ENCODE results near the gene ILF2. TPM values are rescaled to one million over a fixed set of nuclear protein-coding genes. Genes with fewer than 3 reads are reported as not detected.
"Not testable (repeated sequence)": the region's sequence is repeated elsewhere in the genome, so short reads cannot be mapped to it uniquely, and the experiment has no call there.

Gene ILF2
- total RNA-seq, 3 donors from 2014 or later: 525 to 559 (median 531) TPM

- Mint-ChIP-seq H3K36me3 (ENCODE audit: insufficient read depth) (no peaks in the 10 kb centered on the region), H3K4me3 (no peak overlapping the region), H3K9me3 (no peaks in the 10 kb centered on the region), H3K27me3 (ENCODE audit: low read depth) (peaks cover 9% of the 10 kb centered on the region), H3K4me1 (ENCODE audit: low read depth) (peaks cover 9% of the 10 kb centered on the region)
- ATAC-seq (no peak), DNase-seq (no peak)
Measured at GRCh38 chr1:153687346-153688125, 16.7 kb upstream of the ILF2 start.

GRCh38 chr1:153685544-153686340 lies 14.9 kb upstream of the ILF2 start:
- no peak for DNase-seq

DNA sequence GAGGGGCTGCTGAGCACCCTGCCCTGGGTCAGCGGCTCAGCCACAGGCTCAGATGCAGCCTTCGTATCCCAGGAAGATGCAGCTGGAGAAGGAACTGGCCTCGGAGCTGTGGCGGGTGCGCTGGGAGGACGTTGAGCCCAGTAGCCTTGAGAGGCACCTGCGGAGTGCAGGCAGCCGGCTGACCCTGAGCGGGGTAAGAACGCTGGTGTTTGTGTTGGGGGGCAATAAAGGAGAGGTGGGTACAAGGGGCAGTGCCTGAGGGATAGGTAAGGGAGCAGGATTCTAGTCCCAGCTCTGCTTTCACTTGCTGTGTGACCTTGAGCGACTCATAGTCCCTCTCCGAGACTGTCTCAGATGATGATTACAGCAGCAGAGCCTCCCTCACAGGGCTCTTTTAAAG lies 14.1 kb upstream of the ILF2 start:
- Mint-ChIP-seq H3K27me3 (ENCODE audit: low read depth) (peaks cover 25% of the 10 kb centered on the region), H3K36me3 (ENCODE audit: insufficient read depth) (no peaks in the 10 kb centered on the region), H3K4me1 (ENCODE audit: low read depth) (peaks cover 3% of the 10 kb centered on the region), H3K9me3 (no peaks in the 10 kb centered on the region), H3K4me3 (no peak overlapping the region)
- ATAC-seq (no peak), DNase-seq (no peak)

More at GRCh38 chr1:153685544-153686340, 14.9 kb upstream of the ILF2 start:
- ATAC-seq: no peak
- Mint-ChIP-seq H3K4me1 (ENCODE audit: low read depth) (peaks cover 3% of the 10 kb centered on the region), H3K36me3 (ENCODE audit: insufficient read depth) (no peaks in the 10 kb centered on the region), H3K9me3 (no peaks in the 10 kb centered on the region), H3K4me3 (no peak overlapping the region), H3K27me3 (ENCODE audit: low read depth) (peaks cover 19% of the 10 kb centered on the region)

DNA sequence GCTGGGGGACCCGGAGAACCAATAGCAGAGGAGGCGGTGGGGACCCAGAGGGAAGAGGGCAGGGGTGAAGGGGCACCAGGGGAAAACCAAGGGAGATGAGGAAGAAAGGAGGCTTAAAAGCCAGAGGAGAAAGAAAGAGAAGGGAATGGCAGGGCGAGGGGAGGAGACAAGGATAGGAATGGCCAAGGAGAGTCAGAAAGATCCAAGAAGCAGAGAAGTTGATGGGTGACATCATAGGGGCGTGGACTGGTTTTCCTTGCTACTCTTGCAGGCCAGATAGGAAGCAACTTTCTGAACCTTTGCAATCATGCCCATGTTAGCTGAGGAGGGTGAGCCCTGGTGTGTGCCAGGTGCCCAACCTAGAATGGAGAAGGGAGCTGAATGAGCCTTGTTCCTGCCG lies 13.1 kb upstream of the ILF2 start:
- no peak overlapping the region for H3K4me3 Mint-ChIP-seq
- no peaks in the 10 kb centered on the region for H3K9me3 Mint-ChIP-seq
- peaks cover 7% of the 10 kb centered on the region for H3K4me1 Mint-ChIP-seq (ENCODE audit: low read depth)
- no peak for ATAC-seq
- no peak for DNase-seq
- H3K36me3 Mint-ChIP-seq (ENCODE audit: insufficient read depth): no peaks in the 10 kb centered on the region
- H3K27me3 Mint-ChIP-seq (ENCODE audit: low read depth): peaks cover 29% of the 10 kb centered on the region

GRCh38 chr1:153682730-153683129 lies 11.9 kb upstream of the ILF2 start:
- no peak overlapping the region for H3K4me3 Mint-ChIP-seq
- no peaks in the 10 kb centered on the region for H3K36me3 Mint-ChIP-seq (ENCODE audit: insufficient read depth)
- no peak for ATAC-seq
- peaks cover 17% of the 10 kb centered on the region for H3K4me1 Mint-ChIP-seq (ENCODE audit: low read depth)
- no peak for DNase-seq
- H3K27me3 Mint-ChIP-seq (ENCODE audit: low read depth): peaks cover 35% of the 10 kb centered on the region
- H3K9me3 Mint-ChIP-seq: no peaks in the 10 kb centered on the region

DNA sequence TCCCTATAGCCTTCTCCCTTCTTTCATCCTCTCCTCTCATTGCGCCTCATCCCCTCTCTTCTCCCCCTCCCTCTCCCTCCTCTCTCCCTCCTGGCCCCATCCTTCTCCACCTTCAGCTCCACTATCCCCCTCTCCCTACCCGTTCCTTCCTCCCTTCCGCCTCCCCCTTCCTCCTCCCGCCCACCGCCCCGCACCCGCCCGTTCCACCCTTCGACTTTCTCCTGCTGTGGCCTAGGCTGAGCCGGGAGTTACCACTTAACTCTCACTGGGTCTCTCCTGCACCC lies 9.3 kb upstream of the ILF2 start:
- ATAC-seq: no peak
- Mint-ChIP-seq H3K4me1 (ENCODE audit: low read depth) (peaks cover 21% of the 10 kb centered on the region), H3K4me3 (peak overlapping the region; percentile 67), H3K36me3 (ENCODE audit: insufficient read depth) (no peaks in the 10 kb centered on the region), H3K27me3 (ENCODE audit: low read depth) (peaks cover 43% of the 10 kb centered on the region), H3K9me3 (no peaks in the 10 kb centered on the region)
- DNase-seq: no peak

GRCh38 chr1:153679337-153680119 lies 8.7 kb upstream of the ILF2 start:
- Mint-ChIP-seq H3K9me3 (no peaks in the 10 kb centered on the region), H3K36me3 (ENCODE audit: insufficient read depth) (no peaks in the 10 kb centered on the region), H3K4me3 (peak overlapping the region; percentile 67), H3K4me1 (ENCODE audit: low read depth) (peaks cover 21% of the 10 kb centered on the region), H3K27me3 (ENCODE audit: low read depth) (peaks cover 41% of the 10 kb centered on the region)
- peak; percentile 65 to 67 for ATAC-seq
- no peak for DNase-seq

DNA sequence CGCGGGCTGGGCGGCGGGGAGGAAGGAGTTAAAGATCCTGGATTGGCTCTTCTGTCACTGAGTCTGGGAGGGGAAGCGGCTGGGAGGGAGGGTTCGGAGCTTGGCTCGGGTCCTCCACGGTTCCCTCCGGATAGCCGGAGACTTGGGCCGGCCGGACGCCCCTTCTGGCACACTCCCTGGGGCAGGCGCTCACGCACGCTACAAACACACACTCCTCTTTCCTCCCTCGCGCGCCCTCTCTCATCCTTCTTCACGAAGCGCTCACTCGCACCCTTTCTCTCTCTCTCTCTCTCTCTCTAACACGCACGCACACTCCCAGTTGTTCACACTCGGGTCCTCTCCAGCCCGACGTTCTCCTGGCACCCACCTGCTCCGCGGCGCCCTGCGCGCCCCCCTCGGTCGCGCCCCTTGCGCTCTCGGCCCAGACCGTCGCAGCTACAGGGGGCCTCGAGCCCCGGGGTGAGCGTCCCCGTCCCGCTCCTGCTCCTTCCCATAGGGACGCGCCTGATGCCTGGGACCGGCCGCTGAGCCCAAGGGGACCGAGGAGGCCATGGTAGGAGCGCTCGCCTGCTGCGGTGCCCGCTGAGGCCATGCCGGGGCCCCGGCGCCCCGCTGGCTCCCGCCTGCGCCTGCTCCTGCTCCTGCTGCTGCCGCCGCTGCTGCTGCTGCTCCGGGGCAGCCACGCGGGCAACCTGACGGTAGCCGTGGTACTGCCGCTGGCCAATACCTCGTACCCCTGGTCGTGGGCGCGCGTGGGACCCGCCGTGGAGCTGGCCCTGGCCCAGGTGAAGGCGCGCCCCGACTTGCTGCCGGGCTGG lies 7.9 kb upstream of the ILF2 start, which contains the start of gene NPR1:
NPR1 (plus strand) TSS at position 170 of the 818 bp plus-strand sequence; CDS start at position 591, 421 bp downstream.
- peak; percentile 58 to 60 for ATAC-seq
- peaks cover 41% of the 10 kb centered on the region for H3K27me3 Mint-ChIP-seq (ENCODE audit: low read depth)

GRCh38 chr1:153677718-153678518 lies 7.1 kb upstream of the ILF2 start:
- DNase-seq (peak; percentile 30), ATAC-seq (peak; percentile 41 to 45)
- Mint-ChIP-seq H3K4me1 (ENCODE audit: low read depth) (peaks cover 21% of the 10 kb centered on the region), H3K4me3 (peak overlapping the region; percentile 55), H3K36me3 (ENCODE audit: insufficient read depth) (no peaks in the 10 kb centered on the region), H3K9me3 (no peaks in the 10 kb centered on the region), H3K27me3 (ENCODE audit: low read depth) (peaks cover 41% of the 10 kb centered on the region)

More for the DNA sequence above, 7.9 kb upstream of the ILF2 start, which contains the start of gene NPR1:
- Mint-ChIP-seq H3K4me3 (peak within 1 kb of the TSS; percentile 67), H3K36me3 (ENCODE audit: insufficient read depth) (no peaks in the 10 kb centered on the region), H3K9me3 (no peaks in the 10 kb centered on the region), H3K4me1 (ENCODE audit: low read depth) (peaks cover 21% of the 10 kb centered on the region)
- no peak for DNase-seq

DNA sequence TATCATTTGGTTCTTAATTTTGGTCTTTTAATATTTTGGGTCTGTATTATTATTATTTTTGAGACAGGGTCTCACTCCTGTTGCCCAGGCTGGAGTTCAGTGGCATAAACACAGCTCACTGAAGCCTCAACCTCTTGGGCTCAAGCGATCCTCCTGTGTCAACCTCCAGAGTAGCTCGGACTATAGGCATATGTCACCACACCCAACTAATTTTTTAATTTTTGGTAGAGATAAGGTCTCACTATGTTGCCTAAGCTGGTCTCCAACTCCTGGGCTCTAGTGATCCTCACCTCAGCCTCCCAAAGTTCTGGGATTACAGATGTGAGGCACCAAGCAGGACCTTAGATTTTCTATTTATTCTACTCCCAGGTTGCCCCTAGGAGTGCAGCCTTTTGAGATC lies 2.7 kb upstream of the ILF2 start:
- Mint-ChIP-seq H3K4me1 (ENCODE audit: low read depth) (peaks cover 25% of the 10 kb centered on the region), H3K36me3 (ENCODE audit: insufficient read depth) (peaks cover 13% of the 10 kb centered on the region), H3K27me3 (ENCODE audit: low read depth) (peaks cover 16% of the 10 kb centered on the region), H3K9me3 (no peaks in the 10 kb centered on the region), H3K4me3 (peak overlapping the region; percentile 52)
- no peak for DNase-seq
- ATAC-seq: no peak

DNA sequence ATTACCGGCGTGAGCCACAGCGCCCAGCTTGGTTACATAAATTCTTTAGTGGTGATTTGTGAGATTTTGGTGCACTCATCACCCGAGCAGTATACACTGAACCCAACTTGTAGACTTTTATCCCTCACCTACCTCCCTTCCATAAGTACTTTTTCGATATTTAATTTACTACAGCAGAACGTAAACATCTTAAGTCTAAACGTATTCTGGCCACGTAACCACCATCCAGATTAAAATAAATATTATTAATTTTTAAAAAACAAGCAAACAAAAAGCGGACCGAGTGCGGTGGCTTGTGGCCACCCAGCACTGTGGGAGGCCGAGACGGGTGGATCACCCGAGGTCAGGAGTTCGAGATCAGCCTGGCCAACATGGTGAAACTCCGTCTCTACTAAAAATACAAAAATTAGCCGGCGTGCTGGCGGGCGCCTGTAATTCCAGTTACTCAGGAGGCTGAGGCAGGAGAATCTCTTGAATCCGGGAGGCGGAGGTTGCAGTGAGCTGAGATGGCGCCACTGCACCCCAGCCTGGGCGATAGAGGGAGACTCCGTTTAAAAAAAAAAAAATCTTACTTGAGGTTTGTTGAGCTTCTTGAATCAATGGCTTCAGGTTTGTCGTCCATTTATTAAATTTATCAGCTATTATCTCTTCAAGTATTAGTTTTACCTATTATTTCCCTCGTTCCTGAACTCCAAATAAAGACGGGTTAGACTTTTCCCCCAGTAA lies 998 bp upstream of the ILF2 start:
- Mint-ChIP-seq H3K36me3 (ENCODE audit: insufficient read depth) (peaks cover 27% of the 10 kb centered on the region), H3K4me1 (ENCODE audit: low read depth) (peaks cover 22% of the 10 kb centered on the region)
- not testable (repeated sequence) for H3K9me3 Mint-ChIP-seq

DNA sequence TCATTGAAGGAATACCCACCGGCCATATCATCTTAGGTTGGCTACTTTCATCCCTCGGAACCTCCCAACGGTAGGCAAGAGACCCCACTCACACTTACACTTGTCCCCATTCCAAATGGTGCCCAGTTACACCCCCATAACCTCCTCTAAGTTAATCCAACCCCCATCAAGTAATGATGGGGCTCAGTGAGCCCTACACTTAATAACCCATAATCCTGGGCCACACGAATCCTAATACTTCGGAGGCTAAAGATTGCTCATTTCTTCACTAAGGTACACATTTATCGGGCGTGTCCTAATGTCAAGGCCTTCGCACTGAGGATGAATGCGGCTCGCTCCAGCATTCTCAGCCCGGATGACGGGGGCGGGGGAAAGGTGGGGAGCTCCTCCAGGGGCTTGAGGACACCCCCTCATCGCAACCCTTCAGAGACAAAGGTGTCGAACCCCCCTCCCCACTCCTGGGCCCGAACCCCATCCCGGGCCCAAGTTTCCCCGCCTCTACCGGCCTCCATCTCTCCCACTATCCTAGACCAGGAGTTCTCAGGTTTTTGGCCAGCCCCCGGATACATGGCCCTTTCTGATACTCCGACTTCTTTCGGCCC lies 435 bp downstream of the ILF2 start:
- Mint-ChIP-seq H3K4me3 (no peak overlapping the region), H3K4me1 (ENCODE audit: low read depth) (peaks cover 24% of the 10 kb centered on the region), H3K9me3 (no peaks in the 10 kb centered on the region), H3K27me3 (ENCODE audit: low read depth) (no peaks in the 10 kb centered on the region), H3K36me3 (ENCODE audit: insufficient read depth) (peaks cover 33% of the 10 kb centered on the region)
- ATAC-seq (peak; percentile 4 to 7), DNase-seq (no peak)

More for the DNA sequence above, 998 bp upstream of the ILF2 start:
- DNase-seq: peak; percentile 28
- not testable (repeated sequence) for H3K27me3 Mint-ChIP-seq (ENCODE audit: low read depth); H3K4me3 Mint-ChIP-seq
- ATAC-seq: peak; percentile 29 to 35

Measured in activated T-cell treated with anti-CD3 and anti-CD28 coated beads, Interleukin-2, amount 50 U/mL, for 4 hours (primary cell).